HTERT RPE-1 (cell line): Measurements from ENCODE around the gene PRKAR1B.

Experiments used
- in situ Hi-C: fragments of 300-500 bp; cut with MboI; formaldehyde crosslinking; loops from 4 replicates; pipeline ENCODE4 v1.14.3; 2020; ENCODE audit warnings: low sequenced_read_pairs

The PRKAR1B gene

GRCh38 chr7:501526-501925 is 225.6 kb downstream of the PRKAR1B start:
- in situ Hi-C loops, result no loop called here

- in situ Hi-C loops, result no loop called here
Measured at GRCh38 chr7:500521-501420, 226.3 kb downstream of the PRKAR1B start.

- in situ Hi-C loops, result no loop called here
Measured at GRCh38 chr7:499853-500485, 227.1 kb downstream of the PRKAR1B start.
